Prostate gland (tissue), 2 donors: Measurements from ENCODE around the gene DACT3.

Experiments
- POLR2A ChIP-seq: fragments of 450-650 bp; IDR thresholded peaks from one replicate; pipeline ENCODE4 v1.6.1; 2016; ENCODE audit warnings: antibody characterized with exemption, mild to moderate bottlenecking
- POLR2AphosphoS5 ChIP-seq: sonication (generic); formaldehyde crosslinking; IDR thresholded peaks from one replicate; pipeline ENCODE4 v1.6.1; 2017; ENCODE audit warnings: antibody characterized with exemption
- TF ChIP-seq, protein P1 (sequence below), 4 experiments: fragments of 200-600 bp in 2 of 4; fragments of 450-650 bp in 2 of 4; sonication (generic) in 2 of 4; IDR thresholded peaks; 1 replicate in 3 of 4; 2 replicates in 1 of 4; pipeline ENCODE4 v1.5.1; 2016 to 2019; ENCODE audit warnings: antibody characterized with exemption in 4 of 4, mild to moderate bottlenecking in 2 of 4, moderate library complexity in 2 of 4

DNA sequence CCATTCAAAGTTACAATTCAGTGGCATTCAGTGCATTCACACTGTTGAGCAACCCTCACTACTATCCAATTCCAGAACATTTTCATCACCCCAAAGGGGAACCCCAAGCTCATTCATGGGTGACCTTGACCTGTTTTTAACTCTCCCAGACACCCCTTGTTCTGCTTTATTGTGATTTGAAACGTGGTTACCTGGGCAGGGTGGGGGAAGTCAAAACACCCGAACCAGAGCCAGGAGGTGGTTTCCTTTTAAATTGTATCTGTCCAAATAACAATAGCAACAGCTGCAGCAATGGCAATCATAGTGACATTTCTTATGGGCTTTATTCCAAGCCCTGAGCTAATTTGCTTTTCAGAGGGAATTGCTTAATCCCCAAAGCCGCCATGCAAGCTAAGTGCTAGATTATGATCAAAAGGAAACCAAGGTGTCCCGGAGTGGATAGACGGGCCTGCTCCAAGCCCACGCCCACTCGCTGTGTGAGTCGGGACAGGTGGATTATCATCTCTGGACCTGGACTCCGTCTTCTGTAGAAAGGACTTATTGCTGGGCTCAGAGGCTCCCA lies 42.2 kb downstream of the DACT3 start:
- TF ChIP-seq, protein P1, sequence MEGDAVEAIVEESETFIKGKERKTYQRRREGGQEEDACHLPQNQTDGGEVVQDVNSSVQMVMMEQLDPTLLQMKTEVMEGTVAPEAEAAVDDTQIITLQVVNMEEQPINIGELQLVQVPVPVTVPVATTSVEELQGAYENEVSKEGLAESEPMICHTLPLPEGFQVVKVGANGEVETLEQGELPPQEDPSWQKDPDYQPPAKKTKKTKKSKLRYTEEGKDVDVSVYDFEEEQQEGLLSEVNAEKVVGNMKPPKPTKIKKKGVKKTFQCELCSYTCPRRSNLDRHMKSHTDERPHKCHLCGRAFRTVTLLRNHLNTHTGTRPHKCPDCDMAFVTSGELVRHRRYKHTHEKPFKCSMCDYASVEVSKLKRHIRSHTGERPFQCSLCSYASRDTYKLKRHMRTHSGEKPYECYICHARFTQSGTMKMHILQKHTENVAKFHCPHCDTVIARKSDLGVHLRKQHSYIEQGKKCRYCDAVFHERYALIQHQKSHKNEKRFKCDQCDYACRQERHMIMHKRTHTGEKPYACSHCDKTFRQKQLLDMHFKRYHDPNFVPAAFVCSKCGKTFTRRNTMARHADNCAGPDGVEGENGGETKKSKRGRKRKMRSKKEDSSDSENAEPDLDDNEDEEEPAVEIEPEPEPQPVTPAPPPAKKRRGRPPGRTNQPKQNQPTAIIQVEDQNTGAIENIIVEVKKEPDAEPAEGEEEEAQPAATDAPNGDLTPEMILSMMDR (IDR thresholded peaks at IDR 0.05), result no peak
- no peak for TF ChIP-seq POLR2A
- peak; percentile 48 for TF ChIP-seq POLR2AphosphoS5
